ENCODE results near the gene LRRC45. TPM values are rescaled to one million over a fixed set of nuclear protein-coding genes. Genes with fewer than 3 reads are reported as not detected.

Gene LRRC45
- polyA plus RNA-seq, 3 donors, result 7.3 to 10.2 (median 8.1) TPM

GRCh38 chr17:82015311-82015971, 7.7 kb upstream of the LRRC45 start:
- WGBS, 3 donors, result 83 to 86% (median 85%) methylated on average over 24 of the region's 24 CpGs
- H3K27ac ChIP-seq (ENCODE audit: low read depth, low read length), result no peak overlapping the region

GRCh38 chr17:82016061-82016874, 6.8 kb upstream of the LRRC45 start:
- H3K27ac ChIP-seq (ENCODE audit: low read depth, low read length), result no peak overlapping the region
- WGBS, 3 donors, result 87 to 92% (median 89%) methylated on average over 27 to 28 of the region's 28 CpGs

- WGBS, 3 donors, result 85 to 88% (median 87%) methylated on average over 24 of the region's 24 CpGs
- H3K27ac ChIP-seq (ENCODE audit: low read depth, low read length), result no peak overlapping the region
Measured at GRCh38 chr17:82016875-82017459, 6.1 kb upstream of the LRRC45 start.

- H3K27ac ChIP-seq (ENCODE audit: low read depth, low read length), result no peak overlapping the region
- WGBS, 3 donors, result 77 to 87% (median 81%) methylated on average over 13 of the region's 13 CpGs
Measured at GRCh38 chr17:82017612-82018151, 5.4 kb upstream of the LRRC45 start.

- H3K27ac ChIP-seq (ENCODE audit: low read depth, low read length), result no peak overlapping the region
- 54 to 80% (median 79%) methylated on average over 19 of the region's 19 CpGs for WGBS, 3 donors
Measured at GRCh38 chr17:82018152-82018988, 4.7 kb upstream of the LRRC45 start.

- 83 to 87% (median 85%) methylated on average over 33 of the region's 33 CpGs for WGBS, 3 donors
- H3K27ac ChIP-seq (ENCODE audit: low read depth, low read length), result no peak overlapping the region
Measured at GRCh38 chr17:82018989-82019689, 4.0 kb upstream of the LRRC45 start.

GRCh38 chr17:82019690-82020571, 3.2 kb upstream of the LRRC45 start:
- WGBS, 3 donors, result 68 to 69% (median 69%) methylated on average over 33 to 34 of the region's 34 CpGs
- H3K27ac ChIP-seq (ENCODE audit: low read depth, low read length), result no peak overlapping the region

- WGBS, 3 donors, result 72 to 85% (median 75%) methylated on average over 14 of the region's 14 CpGs
- no peak overlapping the region for H3K27ac ChIP-seq (ENCODE audit: low read depth, low read length)
Measured at GRCh38 chr17:82020572-82021106, 2.5 kb upstream of the LRRC45 start.

- no peak overlapping the region for H3K27ac ChIP-seq (ENCODE audit: low read depth, low read length)
- WGBS, 3 donors, result 29 to 44% (median 38%) methylated on average over 25 of the region's 25 CpGs
Measured at GRCh38 chr17:82021107-82021899, 1.8 kb upstream of the LRRC45 start.

GRCh38 chr17:82021900-82022309, 1.2 kb upstream of the LRRC45 start:
- 5 to 10% (median 7%) methylated on average over 10 of the region's 10 CpGs for WGBS, 3 donors
- no peak overlapping the region for H3K27ac ChIP-seq (ENCODE audit: low read depth, low read length)

GRCh38 chr17:82022310-82022980, 660 bp upstream of the LRRC45 start, which contains the start of gene CENPX:
Gene CENPX (minus strand): TSS chr17:82022878. CDS start chr17:82022861, 17 bp downstream.
- WGBS, 3 donors, result 0 to 1% (median 1%) methylated on average over 62 to 64 of the region's 64 CpGs
- no peak within 1 kb of the TSS for H3K27ac ChIP-seq (ENCODE audit: low read depth, low read length)

- H3K27ac ChIP-seq (ENCODE audit: low read depth, low read length), result no peak overlapping the region
- WGBS, 3 donors, result 3 to 7% (median 4%) methylated on average over 41 to 55 of the region's 55 CpGs
Measured at GRCh38 chr17:82023447-82024241, 539 bp downstream of the LRRC45 start.

- WGBS, 3 donors, result 93 to 96% (median 95%) methylated on average over 17 of the region's 17 CpGs
- no peak overlapping the region for H3K27ac ChIP-seq (ENCODE audit: low read depth, low read length)
Measured at GRCh38 chr17:82024859-82025258, 1.8 kb downstream of the LRRC45 start.

GRCh38 chr17:82025401-82026107, 2.4 kb downstream of the LRRC45 start:
- H3K27ac ChIP-seq (ENCODE audit: low read depth, low read length), result no peak overlapping the region
- WGBS, 3 donors, result 94 to 96% (median 95%) methylated on average over 21 to 25 of the region's 25 CpGs
